Measurements from ENCODE around the gene PSMD1.

GRCh38 chr2:231059756-231060155, 3.1 kb downstream of the PSMD1 start:
- TF ChIP-seq RNF2 (IDR thresholded peaks at IDR 0.05; ENCODE audit: borderline replicate concordance, low read depth, low read length, missing control alignments, poor library complexity, severe bottlenecking) (no peak), RFX5 (IDR thresholded peaks at IDR 0.05; ENCODE audit: borderline replicate concordance, low read depth, low read length) (no peak)
